ENCODE measurements around the gene APOL1.

DNA sequence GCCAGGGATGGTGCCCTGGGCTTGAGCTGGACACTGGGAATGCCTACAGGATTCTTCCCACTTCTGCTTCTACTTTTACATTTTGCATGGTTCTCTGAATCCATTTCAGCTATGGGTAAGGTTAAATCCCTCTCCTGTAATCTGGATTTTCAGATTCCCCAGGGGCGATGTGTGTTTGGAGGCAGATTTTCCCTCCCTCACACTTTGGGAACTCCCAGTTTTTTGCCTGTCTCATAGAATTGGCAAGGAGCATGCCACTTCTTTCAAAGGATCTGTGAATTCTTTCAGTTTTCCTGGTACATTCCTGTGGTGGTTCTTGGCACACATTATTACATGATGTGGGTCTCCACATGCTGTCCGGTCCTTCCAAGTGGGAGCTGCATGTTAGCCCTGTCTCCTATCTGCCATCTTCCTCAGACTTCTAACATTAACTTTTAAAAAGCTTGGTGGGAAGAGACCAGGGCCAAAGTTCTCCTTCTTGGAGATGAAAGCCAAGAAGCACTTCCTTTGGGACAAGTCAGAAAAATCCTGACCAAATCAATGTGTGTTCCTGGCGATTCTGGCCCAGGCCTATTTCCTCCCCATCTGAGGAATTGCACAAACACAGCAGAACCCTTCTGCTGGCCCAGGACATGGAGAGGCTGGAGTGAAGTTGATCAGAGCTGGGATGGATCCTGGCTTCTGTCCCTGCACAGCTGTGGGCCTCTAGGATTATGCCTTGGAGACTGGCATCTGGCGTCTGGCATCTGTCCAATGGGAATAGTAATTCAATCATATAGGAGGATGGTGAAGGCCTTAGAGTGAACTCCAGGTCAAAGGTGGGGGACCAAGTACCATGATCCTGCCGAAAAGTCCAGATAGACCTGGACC lies 8.2 kb upstream of the APOL1 start:
- TF ChIP-seq, protein P1, sequence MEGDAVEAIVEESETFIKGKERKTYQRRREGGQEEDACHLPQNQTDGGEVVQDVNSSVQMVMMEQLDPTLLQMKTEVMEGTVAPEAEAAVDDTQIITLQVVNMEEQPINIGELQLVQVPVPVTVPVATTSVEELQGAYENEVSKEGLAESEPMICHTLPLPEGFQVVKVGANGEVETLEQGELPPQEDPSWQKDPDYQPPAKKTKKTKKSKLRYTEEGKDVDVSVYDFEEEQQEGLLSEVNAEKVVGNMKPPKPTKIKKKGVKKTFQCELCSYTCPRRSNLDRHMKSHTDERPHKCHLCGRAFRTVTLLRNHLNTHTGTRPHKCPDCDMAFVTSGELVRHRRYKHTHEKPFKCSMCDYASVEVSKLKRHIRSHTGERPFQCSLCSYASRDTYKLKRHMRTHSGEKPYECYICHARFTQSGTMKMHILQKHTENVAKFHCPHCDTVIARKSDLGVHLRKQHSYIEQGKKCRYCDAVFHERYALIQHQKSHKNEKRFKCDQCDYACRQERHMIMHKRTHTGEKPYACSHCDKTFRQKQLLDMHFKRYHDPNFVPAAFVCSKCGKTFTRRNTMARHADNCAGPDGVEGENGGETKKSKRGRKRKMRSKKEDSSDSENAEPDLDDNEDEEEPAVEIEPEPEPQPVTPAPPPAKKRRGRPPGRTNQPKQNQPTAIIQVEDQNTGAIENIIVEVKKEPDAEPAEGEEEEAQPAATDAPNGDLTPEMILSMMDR (IDR thresholded peaks at IDR 0.05) = no peak
- no peak for TF ChIP-seq EP300 (IDR thresholded peaks at IDR 0.05)
